ENCODE measurements around the gene CD79A.

The CD79A gene

GRCh38 chr19:41920882-41921576, 44.0 kb downstream of the CD79A start:
- DNase-seq: no peak

- no peak for DNase-seq
Measured at GRCh38 chr19:41921577-41922576, 44.8 kb downstream of the CD79A start.

- DNase-seq: no peak
Measured at GRCh38 chr19:41922585-41922984, 45.5 kb downstream of the CD79A start.

GRCh38 chr19:41923045-41923788, 46.1 kb downstream of the CD79A start:
- DNase-seq: no peak

- no peak for DNase-seq
Measured at GRCh38 chr19:41924151-41925145, 47.4 kb downstream of the CD79A start.

GRCh38 chr19:41925208-41926003, 48.3 kb downstream of the CD79A start:
- DNase-seq: no peak

GRCh38 chr19:41926028-41926762, 49.1 kb downstream of the CD79A start:
- no peak for DNase-seq

GRCh38 chr19:41926763-41927496, 49.9 kb downstream of the CD79A start:
- no peak for DNase-seq

GRCh38 chr19:41927497-41928192, 50.6 kb downstream of the CD79A start:
- DNase-seq: no peak

GRCh38 chr19:41928221-41928683, 51.2 kb downstream of the CD79A start, which contains the start of gene ERFL:
Gene ERFL (minus strand): TSS chr19:41928449. CDS start chr19:41912919, 15,530 bp downstream.
- DNase-seq: no peak

GRCh38 chr19:41928754-41929535, 51.9 kb downstream of the CD79A start:
- DNase-seq: no peak

GRCh38 chr19:41929536-41930071, 52.5 kb downstream of the CD79A start:
- DNase-seq: no peak

GRCh38 chr19:41930322-41930722, 53.2 kb downstream of the CD79A start:
- no peak for DNase-seq
